ENCODE results near the gene PRR20G. TPM values are rescaled to one million over a fixed set of nuclear protein-coding genes. Genes with fewer than 3 reads are reported as not detected.

The PRR20G gene
- total RNA-seq, 1 donor: not detected

GRCh38 chr3:127288921-127289705 is 1.3 kb upstream of the PRR20G start:
- DNase-seq (ENCODE audit: low read depth): no peak
- no peak overlapping the region for H3K4me3 ChIP-seq (ENCODE audit: low read depth, low read length)
- no peak for TF ChIP-seq CTCF (IDR thresholded peaks at IDR 0.05; ENCODE audit: insufficient read depth, low read depth, low read length)

GRCh38 chr3:127288343-127288742 is 497 bp upstream of the PRR20G start:
- H3K4me3 ChIP-seq (ENCODE audit: low read depth, low read length): no peak overlapping the region
- no peak for TF ChIP-seq CTCF (IDR thresholded peaks at IDR 0.05; ENCODE audit: insufficient read depth, low read depth, low read length)
- no peak for DNase-seq (ENCODE audit: low read depth)

GRCh38 chr3:127286571-127287140 is 1.2 kb downstream of the PRR20G start:
- peak; percentile 5 for DNase-seq (ENCODE audit: low read depth)
- no peak for TF ChIP-seq CTCF (IDR thresholded peaks at IDR 0.05; ENCODE audit: insufficient read depth, low read depth, low read length)
- H3K4me3 ChIP-seq (ENCODE audit: low read depth, low read length): no peak overlapping the region

- no peak for DNase-seq (ENCODE audit: low read depth)
- H3K4me3 ChIP-seq (ENCODE audit: low read depth, low read length): no peak overlapping the region
- TF ChIP-seq CTCF (IDR thresholded peaks at IDR 0.05; ENCODE audit: insufficient read depth, low read depth, low read length): no peak
Measured at GRCh38 chr3:127284258-127284657, 3.6 kb downstream of the PRR20G start.

- DNase-seq (ENCODE audit: low read depth): no peak
- H3K4me3 ChIP-seq (ENCODE audit: low read depth, low read length): no peak overlapping the region
- TF ChIP-seq CTCF (IDR thresholded peaks at IDR 0.05; ENCODE audit: insufficient read depth, low read depth, low read length): no peak
Measured at GRCh38 chr3:127277561-127277960, 10.3 kb downstream of the PRR20G start.

- no peak for TF ChIP-seq CTCF (IDR thresholded peaks at IDR 0.05; ENCODE audit: insufficient read depth, low read depth, low read length)
- H3K4me3 ChIP-seq (ENCODE audit: low read depth, low read length): no peak overlapping the region
- DNase-seq (ENCODE audit: low read depth): no peak
Measured at GRCh38 chr3:127276995-127277394, 10.9 kb downstream of the PRR20G start.

Data from fibroblast of villous mesenchyme (primary cell).